K562 (cell line): ENCODE data around the gene CNTN4. TPM values are rescaled to one million over a fixed set of nuclear protein-coding genes. Genes with fewer than 3 reads are reported as not detected.

Experiments
- AFF1 ChIP-seq, 2 experiments: fragments of 450-650 bp; IDR thresholded peaks; 2 replicates each; pipeline ENCODE4 v1.6.1; 2018; ENCODE audit warnings: mild to moderate bottlenecking in 2 of 2, low read depth in 1 of 2; ENCODE audit not compliant: partially characterized antibody in 2 of 2
- HNRNPLL ChIP-seq: fragments of 200-400 bp; formaldehyde crosslinking; IDR thresholded peaks from 2 replicates; pipeline ENCODE4 v1.6.1; 2017; ENCODE audit warnings: low read length, low read depth, mild to moderate bottlenecking; ENCODE audit not compliant: poor library complexity, severe bottlenecking
- KAT8 ChIP-seq: fragments of 450-650 bp; IDR thresholded peaks from 2 replicates; pipeline ENCODE4 v1.6.1; 2016; ENCODE audit warnings: low read depth, mild to moderate bottlenecking
- WHSC1 ChIP-seq: IDR thresholded peaks from one replicate; pipeline ENCODE4 v1.6.1; 2012; ENCODE audit warnings: low read length, control low read depth, inconsistent platforms
- ZKSCAN8 ChIP-seq: fragments of 200-800 bp; sonication (Bioruptor generic); IDR thresholded peaks from 2 replicates; pipeline ENCODE4 v1.6.1; 2016; ENCODE audit warnings: missing genetic modification characterization, missing compliant biosample characterization
- polyA plus RNA-seq, 8 experiments: library from polyadenylated mRNA; depleted of rRNA in 4 of 8; stranded (reverse) in 5 of 8; unstranded in 3 of 8; fragments of >200 nt; fragmentation: Nextera tagmentation in 2 of 8; fragmentation: Illumina TruSeq in 1 of 8; extraction: Ambion mirVana in 2 of 8; extraction: Trizol in 1 of 8; gene quantifications; 2 replicates each; pipeline versions ENCODE4 v1.2.1 to v1.2.3, GENCODE V29; 2011 to 2014; ENCODE audit warnings: inconsistent platforms in 1 of 8, missing spikeins in 1 of 8
- total RNA-seq, 7 experiments: library from RNA; depleted of rRNA in 6 of 7; stranded (reverse); fragments of >200 nt in 6 of 7; fragmentation: Illumina TruSeq in 2 of 7; extraction: Trizol in 2 of 7; gene quantifications; 2 replicates each; pipeline versions ENCODE4 v1.2.1 to v1.2.3, GENCODE V29; 2011 to 2021; ENCODE audit warnings: low replicate concordance in 1 of 7
- TF ChIP-seq, protein P1 (sequence below): fragments of 250-450 bp; sonication (Bioruptor Pico); IDR thresholded peaks from 2 replicates; pipeline ENCODE4 v1.9.0; 2021; ENCODE audit warnings: mild to moderate bottlenecking, inconsistent platforms
- TF ChIP-seq, protein P2 (sequence below): fragments of 250-450 bp; sonication (Bioruptor Pico); IDR thresholded peaks from 2 replicates; pipeline ENCODE4 v1.5.0; 2021

The CNTN4 gene
- total and polyA plus RNA-seq, 9 of the 15 experiments (the other 6 are each of a cell fraction or from before 2014, with no cell fraction given): not detected

- TF ChIP-seq AFF1 (IDR thresholded peaks at IDR 0.05; ENCODE audit: low read depth in 1 of 2, partially characterized antibody in 2 of 2): no peak
- TF ChIP-seq, protein P1, sequence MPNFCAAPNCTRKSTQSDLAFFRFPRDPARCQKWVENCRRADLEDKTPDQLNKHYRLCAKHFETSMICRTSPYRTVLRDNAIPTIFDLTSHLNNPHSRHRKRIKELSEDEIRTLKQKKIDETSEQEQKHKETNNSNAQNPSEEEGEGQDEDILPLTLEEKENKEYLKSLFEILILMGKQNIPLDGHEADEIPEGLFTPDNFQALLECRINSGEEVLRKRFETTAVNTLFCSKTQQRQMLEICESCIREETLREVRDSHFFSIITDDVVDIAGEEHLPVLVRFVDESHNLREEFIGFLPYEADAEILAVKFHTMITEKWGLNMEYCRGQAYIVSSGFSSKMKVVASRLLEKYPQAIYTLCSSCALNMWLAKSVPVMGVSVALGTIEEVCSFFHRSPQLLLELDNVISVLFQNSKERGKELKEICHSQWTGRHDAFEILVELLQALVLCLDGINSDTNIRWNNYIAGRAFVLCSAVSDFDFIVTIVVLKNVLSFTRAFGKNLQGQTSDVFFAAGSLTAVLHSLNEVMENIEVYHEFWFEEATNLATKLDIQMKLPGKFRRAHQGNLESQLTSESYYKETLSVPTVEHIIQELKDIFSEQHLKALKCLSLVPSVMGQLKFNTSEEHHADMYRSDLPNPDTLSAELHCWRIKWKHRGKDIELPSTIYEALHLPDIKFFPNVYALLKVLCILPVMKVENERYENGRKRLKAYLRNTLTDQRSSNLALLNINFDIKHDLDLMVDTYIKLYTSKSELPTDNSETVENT: no peak
- no peak for TF ChIP-seq HNRNPLL
- no peak for TF ChIP-seq WHSC1
- TF ChIP-seq ZKSCAN8 (CRISPR knock-in tag): no peak
- TF ChIP-seq, protein P2, sequence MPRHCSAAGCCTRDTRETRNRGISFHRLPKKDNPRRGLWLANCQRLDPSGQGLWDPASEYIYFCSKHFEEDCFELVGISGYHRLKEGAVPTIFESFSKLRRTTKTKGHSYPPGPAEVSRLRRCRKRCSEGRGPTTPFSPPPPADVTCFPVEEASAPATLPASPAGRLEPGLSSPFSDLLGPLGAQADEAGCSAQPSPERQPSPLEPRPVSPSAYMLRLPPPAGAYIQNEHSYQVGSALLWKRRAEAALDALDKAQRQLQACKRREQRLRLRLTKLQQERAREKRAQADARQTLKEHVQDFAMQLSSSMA (CRISPR knock-in tag): no peak
- TF ChIP-seq KAT8: no peak
Observed at GRCh38 chr3:2218816-2219215, 120.2 kb downstream of the CNTN4 start (continued).
